GM21526 (cell line): ENCODE data around the gene FAM184A.

ENCODE experiments used
- ATAC-seq: cut with Tn5 transposase; IDR thresholded peaks from one replicate; pipeline ENCODE4 v1.9.1; 2021; ENCODE audit warnings: moderate library complexity; ENCODE audit not compliant: unreplicated experiment, low FRiP score

FAM184A gene

GRCh38 chr6:118918329-118918725 lies 160.1 kb downstream of the FAM184A start:
- ATAC-seq = no peak

- ATAC-seq = no peak
These were observed 160.7 kb downstream of the FAM184A start for GRCh38 chr6:118917546-118918328.

- no peak for ATAC-seq
These were observed 163.9 kb downstream of the FAM184A start for GRCh38 chr6:118914598-118914997.

- ATAC-seq = no peak
These were observed 165.3 kb downstream of the FAM184A start for GRCh38 chr6:118913161-118913560.

- no peak for ATAC-seq
These were observed 165.8 kb downstream of the FAM184A start for GRCh38 chr6:118912646-118913045.
